ENCODE measurements around the gene EYS.

GRCh38 chr6:65295812-65296211 lies 411.2 kb downstream of the EYS start:
- no peak for TF ChIP-seq CTCF (IDR thresholded peaks at IDR 0.05)
- TF ChIP-seq POLR2AphosphoS5 (IDR thresholded peaks at IDR 0.05), result no peak
